GM12865 (cell line): ENCODE results near the gene ADPRH.

ENCODE experiments used
- DNase-seq: peaks from one replicate; pipeline ENCODE4 v3.0.0; 2010; ENCODE audit warnings: low read depth
- H3K4me3 ChIP-seq: 2 replicates; pipeline ENCODE4 v1.5.1; 2011; ENCODE audit warnings: mild to moderate bottlenecking, low read depth, low read length, control low read depth
- CTCF ChIP-seq: IDR thresholded peaks from 2 replicates; pipeline ENCODE4 v1.5.1; 2011; ENCODE audit warnings: low read length, control low read depth, low read depth, inconsistent platforms; ENCODE audit not compliant: insufficient read depth; ENCODE audit errors: missing control alignments

ADPRH gene

DNA sequence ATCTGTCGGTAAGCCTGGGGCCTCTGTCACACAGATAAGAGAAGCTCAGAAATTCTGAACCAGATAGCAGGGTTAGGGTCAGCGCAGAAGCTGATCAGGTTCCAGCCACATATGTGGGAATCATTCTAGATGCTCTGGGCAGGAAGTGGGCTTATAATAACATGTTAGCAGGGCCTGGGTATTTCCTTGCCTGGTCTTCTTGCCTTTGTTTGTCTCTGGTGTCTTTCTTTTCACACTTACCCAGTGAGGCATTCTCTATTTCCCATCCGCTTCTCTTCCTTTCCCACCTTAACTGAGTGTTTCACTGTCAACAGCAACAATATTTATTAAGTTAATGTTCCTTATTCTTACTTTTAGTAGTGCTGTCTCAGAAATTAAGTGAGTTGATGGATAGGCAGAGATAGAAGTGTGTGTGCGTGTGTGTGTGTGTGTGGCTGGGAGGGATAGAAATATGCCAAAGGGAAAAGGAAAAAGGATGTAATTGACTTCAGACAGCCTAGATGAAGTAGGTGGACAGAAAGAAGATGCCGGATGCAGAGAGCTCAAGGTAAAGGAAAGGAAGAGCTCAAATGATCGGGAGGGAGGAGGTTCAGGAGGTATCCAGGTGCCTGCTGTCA lies 20.4 kb downstream of the ADPRH start:
- peak; percentile 72 for DNase-seq
- peak overlapping the region; percentile 58 for H3K4me3 ChIP-seq
- no peak for TF ChIP-seq CTCF

GRCh38 chr3:119600732-119601131 lies 21.4 kb downstream of the ADPRH start:
- peak; percentile 95 for TF ChIP-seq CTCF
- peak; percentile 94 for DNase-seq
- peak overlapping the region; percentile 58 for H3K4me3 ChIP-seq

- peak; percentile 49 for DNase-seq
- H3K4me3 ChIP-seq, result peak overlapping the region; percentile 58
- no peak for TF ChIP-seq CTCF
Measured at GRCh38 chr3:119601154-119601553, 21.9 kb downstream of the ADPRH start.

DNA sequence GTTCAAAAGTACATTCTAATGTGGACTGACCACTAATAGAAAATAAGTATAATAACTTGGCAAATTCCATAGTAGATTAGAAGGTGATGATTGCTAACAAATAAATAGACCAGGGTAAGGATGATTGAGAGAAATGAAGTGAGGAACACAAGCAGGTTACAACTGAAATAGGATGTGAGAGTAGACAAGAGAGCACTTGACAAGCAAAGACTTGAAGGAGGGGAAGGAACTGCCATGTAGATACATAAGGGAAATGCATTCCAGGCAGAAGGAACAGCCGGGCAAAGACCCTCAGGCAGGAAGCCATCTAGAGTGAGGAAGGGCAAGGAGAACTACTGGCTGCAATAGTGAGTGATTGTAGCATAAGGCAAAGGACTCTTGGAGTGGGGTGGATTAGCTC lies 23.4 kb downstream of the ADPRH start:
- DNase-seq, result no peak
- H3K4me3 ChIP-seq, result peak overlapping the region; percentile 58
- no peak for TF ChIP-seq CTCF

- no peak for DNase-seq
- no peak overlapping the region for H3K4me3 ChIP-seq
- no peak for TF ChIP-seq CTCF
Measured at GRCh38 chr3:119604878-119605277, 25.6 kb downstream of the ADPRH start.

DNA sequence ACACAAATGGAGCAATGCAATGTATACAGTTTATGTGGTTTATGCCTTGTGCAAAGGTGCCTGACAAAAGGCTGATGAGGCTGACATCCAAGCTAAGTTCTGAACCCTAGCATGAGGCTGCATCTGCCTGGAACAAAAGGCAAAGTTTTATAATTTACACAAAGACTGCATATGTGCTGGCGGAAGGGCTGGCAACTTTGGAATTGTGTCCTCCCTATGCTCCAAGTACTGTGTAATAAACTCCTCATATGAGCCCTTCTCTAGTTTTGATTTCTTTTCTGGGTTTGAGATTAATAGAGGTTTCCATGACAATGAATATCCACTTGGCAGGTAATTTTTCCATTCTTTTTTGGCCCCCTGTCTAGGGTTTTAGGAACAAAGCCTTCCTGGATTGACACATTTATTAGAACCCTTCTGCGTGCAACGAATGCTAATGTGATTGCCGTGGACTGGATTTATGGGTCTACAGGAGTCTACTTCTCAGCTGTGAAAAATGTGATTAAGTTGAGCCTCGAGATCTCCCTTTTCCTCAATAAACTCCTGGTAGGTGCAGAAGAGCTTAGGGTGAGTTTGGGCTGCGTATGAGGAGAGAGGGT lies 29.2 kb downstream of the ADPRH start:
- TF ChIP-seq CTCF, result no peak
- no peak overlapping the region for H3K4me3 ChIP-seq
- no peak for DNase-seq

DNA sequence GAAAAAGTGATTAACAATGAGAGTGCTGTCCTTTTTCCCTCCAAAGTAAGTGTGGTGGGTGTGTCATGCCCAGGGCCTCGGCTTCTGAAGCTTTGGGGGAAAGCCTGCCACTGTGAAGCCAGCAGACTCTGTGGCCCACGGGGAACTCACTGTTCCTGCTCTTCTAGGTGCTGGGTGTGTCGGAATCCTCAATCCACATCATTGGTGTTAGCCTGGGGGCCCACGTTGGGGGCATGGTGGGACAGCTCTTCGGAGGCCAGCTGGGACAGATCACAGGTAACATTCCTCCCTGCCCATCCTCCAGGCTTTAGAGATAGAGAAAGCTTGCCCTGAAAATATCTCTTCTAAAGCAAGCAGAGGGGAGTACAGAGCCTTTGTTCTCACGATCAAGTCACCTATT lies 30.0 kb downstream of the ADPRH start:
- H3K4me3 ChIP-seq, result no peak overlapping the region
- DNase-seq, result no peak
- TF ChIP-seq CTCF, result no peak
